Iris pigment epithelial cell (primary cell): Measurements from ENCODE around the gene PXMP2.
A peak's percentile ranks its signal among the peaks of the same experiment; 100 is the strongest.
"Not testable (repeated sequence)": the region's sequence is repeated elsewhere in the genome, so short reads cannot be mapped to it uniquely, and the experiment has no call there.

ENCODE experiments used
- DNase-seq: peaks from one replicate; pipeline ENCODE4 v3.0.0-alpha.2; 2011; ENCODE audit warnings: low read depth

PXMP2 gene

GRCh38 chr12:132694888-132695287, 7.5 kb downstream of the PXMP2 start:
- DNase-seq, result not testable (repeated sequence)

- DNase-seq, result no peak
Measured at GRCh38 chr12:132695431-132695830, 8.0 kb downstream of the PXMP2 start.

GRCh38 chr12:132698341-132698740, 11.0 kb downstream of the PXMP2 start:
- DNase-seq, result no peak

- peak; percentile 57 for DNase-seq
Measured at GRCh38 chr12:132700212-132700822, 12.9 kb downstream of the PXMP2 start.

- DNase-seq, result no peak
Measured at GRCh38 chr12:132702640-132703039, 15.3 kb downstream of the PXMP2 start.

- DNase-seq, result no peak
Measured at GRCh38 chr12:132703641-132704040, 16.3 kb downstream of the PXMP2 start.

GRCh38 chr12:132707241-132707640, 19.9 kb downstream of the PXMP2 start:
- DNase-seq, result no peak

- DNase-seq, result no peak
Measured at GRCh38 chr12:132708150-132708549, 20.8 kb downstream of the PXMP2 start.

- DNase-seq, result no peak
Measured at GRCh38 chr12:132710043-132710404, 22.6 kb downstream of the PXMP2 start.

- peak; percentile 87 for DNase-seq
Measured at GRCh38 chr12:132710405-132711079, 23.2 kb downstream of the PXMP2 start, which contains the start of gene PGAM5. Gene PGAM5 (plus strand): TSS chr12:132710842. CDS start chr12:132710877, 35 bp downstream.

- DNase-seq, result peak; percentile 40
Measured at GRCh38 chr12:132711080-132711843, 23.9 kb downstream of the PXMP2 start.

- no peak for DNase-seq
Measured at GRCh38 chr12:132713123-132713522, 25.7 kb downstream of the PXMP2 start.

GRCh38 chr12:132715874-132716273, 28.5 kb downstream of the PXMP2 start:
- no peak for DNase-seq

GRCh38 chr12:132716356-132716755, 29.0 kb downstream of the PXMP2 start:
- no peak for DNase-seq

GRCh38 chr12:132717011-132717410, 29.6 kb downstream of the PXMP2 start:
- no peak for DNase-seq

GRCh38 chr12:132717531-132718387, 30.4 kb downstream of the PXMP2 start:
- no peak for DNase-seq

- no peak for DNase-seq
Measured at GRCh38 chr12:132718644-132719043, 31.3 kb downstream of the PXMP2 start.

- DNase-seq, result no peak
Measured at GRCh38 chr12:132719141-132719953, 32.0 kb downstream of the PXMP2 start.

GRCh38 chr12:132719954-132720324, 32.6 kb downstream of the PXMP2 start:
- no peak for DNase-seq

GRCh38 chr12:132720606-132721345, 33.4 kb downstream of the PXMP2 start:
- DNase-seq, result no peak
